SK-N-SH treated with all-trans-retinoic acid at 6 μM for 48 hours (cell line): ENCODE measurements around the gene TMC8.

ENCODE experiments used
- ATAC-seq: fragments of 200-7000 bp; cut with Tn5 transposase; 3 replicates; pipeline ENCODE4 v1.9.1; 2020; ENCODE audit warnings: mild to moderate bottlenecking, moderate library complexity
- ARNTL ChIP-seq: fragments of 450-650 bp; formaldehyde crosslinking; IDR thresholded peaks from 2 replicates; pipeline ENCODE4 v1.5.0; 2020; ENCODE audit warnings: low read depth, mild to moderate bottlenecking, moderate library complexity, borderline replicate concordance
- BACH2 ChIP-seq: fragments of 250-450 bp; sonication (Bioruptor Pico); IDR thresholded peaks from 2 replicates; pipeline ENCODE4 v1.9.0; 2021; ENCODE audit warnings: mild to moderate bottlenecking, borderline replicate concordance
- CREB5 ChIP-seq: fragments of 250-450 bp; sonication (Bioruptor Pico); IDR thresholded peaks from 2 replicates; pipeline ENCODE4 v1.5.1; 2020; ENCODE audit warnings: low read depth, mild to moderate bottlenecking, moderate library complexity
- CSDC2 ChIP-seq: fragments of 250-450 bp; sonication (Bioruptor Pico); IDR thresholded peaks from 2 replicates; pipeline ENCODE4 v1.5.0; 2020; ENCODE audit warnings: mild to moderate bottlenecking, moderate library complexity
- GLIS3 ChIP-seq: fragments of 250-450 bp; sonication (Bioruptor Pico); IDR thresholded peaks from 2 replicates; pipeline ENCODE4 v1.5.0; 2020; ENCODE audit warnings: mild to moderate bottlenecking, moderate library complexity
- OSR1 ChIP-seq: fragments of 250-450 bp; sonication (Bioruptor Pico); IDR thresholded peaks from 2 replicates; pipeline ENCODE4 v1.8.0; 2022; ENCODE audit warnings: moderate library complexity, mild to moderate bottlenecking, inconsistent platforms
- PATZ1 ChIP-seq: fragments of 250-450 bp; sonication (Bioruptor Pico); IDR thresholded peaks from 2 replicates; pipeline ENCODE4 v1.8.0; 2020; ENCODE audit warnings: mild to moderate bottlenecking, moderate library complexity, borderline replicate concordance
- POU6F1 ChIP-seq: fragments of 250-450 bp; sonication (Bioruptor Pico); IDR thresholded peaks from 2 replicates; pipeline ENCODE4 v1.8.0; 2021; ENCODE audit warnings: low read depth, mild to moderate bottlenecking, moderate library complexity, borderline replicate concordance
- PPARA ChIP-seq: fragments of 250-450 bp; sonication (Bioruptor Pico); IDR thresholded peaks from 2 replicates; pipeline ENCODE4 v1.5.0; 2020; ENCODE audit warnings: mild to moderate bottlenecking, borderline replicate concordance
- RARB ChIP-seq: fragments of 250-450 bp; sonication (Bioruptor Pico); IDR thresholded peaks from 2 replicates; pipeline ENCODE4 v1.8.0; 2021; ENCODE audit warnings: mild to moderate bottlenecking, moderate library complexity
- SNAI2 ChIP-seq: fragments of 250-450 bp; sonication (Bioruptor Pico); IDR thresholded peaks from 2 replicates; pipeline ENCODE4 v1.5.0; 2020; ENCODE audit warnings: mild to moderate bottlenecking, moderate library complexity
- TCF4 ChIP-seq: fragments of 250-450 bp; sonication (Bioruptor Pico); IDR thresholded peaks from 2 replicates; pipeline ENCODE4 v1.8.0; 2021; ENCODE audit warnings: mild to moderate bottlenecking, moderate library complexity, borderline replicate concordance
- TOX ChIP-seq: fragments of 250-450 bp; sonication (Bioruptor Pico); IDR thresholded peaks from 2 replicates; pipeline ENCODE4 v1.8.0; 2021; ENCODE audit warnings: mild to moderate bottlenecking, moderate library complexity, borderline replicate concordance
- ZC3H10 ChIP-seq: fragments of 250-450 bp; sonication (Bioruptor Pico); IDR thresholded peaks from 2 replicates; pipeline ENCODE4 v1.5.1; 2021; ENCODE audit warnings: mild to moderate bottlenecking, moderate library complexity
- ZFP3 ChIP-seq: fragments of 250-450 bp; sonication (Bioruptor Pico); IDR thresholded peaks from 2 replicates; pipeline ENCODE4 v1.5.0; 2020; ENCODE audit warnings: mild to moderate bottlenecking, moderate library complexity
- ZFP30 ChIP-seq: fragments of 450-650 bp; formaldehyde crosslinking; IDR thresholded peaks from 2 replicates; pipeline ENCODE4 v1.5.0; 2022; ENCODE audit warnings: mild to moderate bottlenecking, moderate library complexity
- ZNF565 ChIP-seq: fragments of 450-650 bp; formaldehyde crosslinking; conservative IDR thresholded peaks from 2 replicates; pipeline ENCODE4 v1.5.0; 2020; ENCODE audit warnings: low read depth, mild to moderate bottlenecking, moderate library complexity
- ZNF70 ChIP-seq: fragments of 450-650 bp; formaldehyde crosslinking; IDR thresholded peaks from 2 replicates; pipeline ENCODE4 v1.5.0; 2020; ENCODE audit warnings: mild to moderate bottlenecking, moderate library complexity
- TF ChIP-seq, protein P1 (sequence below): fragments of 250-450 bp; sonication (Bioruptor Pico); IDR thresholded peaks from 2 replicates; pipeline ENCODE4 v1.5.0; 2020; ENCODE audit warnings: mild to moderate bottlenecking, moderate library complexity
- TF ChIP-seq, protein P2 (sequence below): fragments of 250-450 bp; sonication (Bioruptor Pico); IDR thresholded peaks from 2 replicates; pipeline ENCODE4 v1.5.1; 2021; ENCODE audit warnings: mild to moderate bottlenecking, moderate library complexity

The TMC8 gene

DNA sequence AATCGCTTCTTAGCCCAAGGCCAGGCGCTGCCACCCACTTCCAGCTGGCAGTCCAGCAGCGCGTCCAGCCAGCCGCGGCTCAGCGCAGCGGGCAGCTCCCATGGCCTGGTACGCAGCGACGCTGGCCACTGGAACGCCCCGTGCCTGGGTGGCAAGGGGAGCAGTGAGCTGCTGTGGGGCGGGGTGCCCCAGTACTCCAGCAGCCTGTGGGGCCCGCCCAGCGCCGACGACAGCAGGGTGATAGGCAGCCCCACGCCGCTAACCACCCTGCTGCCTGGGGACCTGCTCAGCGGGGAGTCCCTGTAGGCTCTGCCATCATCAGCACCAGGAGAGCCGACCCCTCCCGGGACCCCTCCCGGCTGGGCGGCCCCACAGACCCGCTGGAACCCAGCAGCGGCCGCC lies 26.0 kb upstream of the TMC8 start:
- ATAC-seq = no peak
- TF ChIP-seq BACH2 (CRISPR knock-in tag) (no peak), ZFP30 (CRISPR knock-in tag) (no peak), PATZ1 (CRISPR knock-in tag) (no peak), CREB5 (CRISPR knock-in tag) (no peak), ARNTL (CRISPR knock-in tag) (no peak), RARB (no peak), CSDC2 (CRISPR knock-in tag) (no peak), TCF4 (CRISPR knock-in tag) (no peak), TOX (CRISPR knock-in tag) (no peak), POU6F1 (CRISPR knock-in tag) (no peak), ZFP3 (CRISPR knock-in tag) (no peak), PPARA (CRISPR knock-in tag) (no peak), ZNF70 (CRISPR knock-in tag) (no peak)
- TF ChIP-seq, protein P1, sequence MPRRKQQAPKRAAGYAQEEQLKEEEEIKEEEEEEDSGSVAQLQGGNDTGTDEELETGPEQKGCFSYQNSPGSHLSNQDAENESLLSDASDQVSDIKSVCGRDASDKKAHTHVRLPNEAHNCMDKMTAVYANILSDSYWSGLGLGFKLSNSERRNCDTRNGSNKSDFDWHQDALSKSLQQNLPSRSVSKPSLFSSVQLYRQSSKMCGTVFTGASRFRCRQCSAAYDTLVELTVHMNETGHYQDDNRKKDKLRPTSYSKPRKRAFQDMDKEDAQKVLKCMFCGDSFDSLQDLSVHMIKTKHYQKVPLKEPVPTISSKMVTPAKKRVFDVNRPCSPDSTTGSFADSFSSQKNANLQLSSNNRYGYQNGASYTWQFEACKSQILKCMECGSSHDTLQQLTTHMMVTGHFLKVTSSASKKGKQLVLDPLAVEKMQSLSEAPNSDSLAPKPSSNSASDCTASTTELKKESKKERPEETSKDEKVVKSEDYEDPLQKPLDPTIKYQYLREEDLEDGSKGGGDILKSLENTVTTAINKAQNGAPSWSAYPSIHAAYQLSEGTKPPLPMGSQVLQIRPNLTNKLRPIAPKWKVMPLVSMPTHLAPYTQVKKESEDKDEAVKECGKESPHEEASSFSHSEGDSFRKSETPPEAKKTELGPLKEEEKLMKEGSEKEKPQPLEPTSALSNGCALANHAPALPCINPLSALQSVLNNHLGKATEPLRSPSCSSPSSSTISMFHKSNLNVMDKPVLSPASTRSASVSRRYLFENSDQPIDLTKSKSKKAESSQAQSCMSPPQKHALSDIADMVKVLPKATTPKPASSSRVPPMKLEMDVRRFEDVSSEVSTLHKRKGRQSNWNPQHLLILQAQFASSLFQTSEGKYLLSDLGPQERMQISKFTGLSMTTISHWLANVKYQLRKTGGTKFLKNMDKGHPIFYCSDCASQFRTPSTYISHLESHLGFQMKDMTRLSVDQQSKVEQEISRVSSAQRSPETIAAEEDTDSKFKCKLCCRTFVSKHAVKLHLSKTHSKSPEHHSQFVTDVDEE (CRISPR knock-in tag) = no peak

DNA sequence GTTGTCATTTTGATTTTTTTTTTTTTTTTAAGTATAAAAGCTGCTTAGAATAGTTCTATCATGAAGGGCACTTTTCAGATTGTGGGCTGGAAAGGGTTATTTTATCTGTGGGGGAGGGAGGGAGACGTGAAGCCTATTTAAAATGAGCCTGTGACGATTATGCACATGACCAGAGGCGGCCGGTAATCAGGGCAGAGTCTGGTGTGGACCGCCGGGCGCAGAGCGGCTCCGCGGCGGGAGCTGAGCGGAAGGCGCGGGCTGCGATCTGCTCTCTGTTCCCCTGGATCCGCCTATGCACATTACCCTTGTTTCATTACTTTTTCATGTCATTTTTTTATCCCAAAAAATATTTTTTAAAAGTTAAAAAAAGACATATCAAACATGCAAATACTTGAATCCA lies 25.5 kb upstream of the TMC8 start:
- TF ChIP-seq BACH2 (CRISPR knock-in tag) = no peak
- TF ChIP-seq, protein P2, sequence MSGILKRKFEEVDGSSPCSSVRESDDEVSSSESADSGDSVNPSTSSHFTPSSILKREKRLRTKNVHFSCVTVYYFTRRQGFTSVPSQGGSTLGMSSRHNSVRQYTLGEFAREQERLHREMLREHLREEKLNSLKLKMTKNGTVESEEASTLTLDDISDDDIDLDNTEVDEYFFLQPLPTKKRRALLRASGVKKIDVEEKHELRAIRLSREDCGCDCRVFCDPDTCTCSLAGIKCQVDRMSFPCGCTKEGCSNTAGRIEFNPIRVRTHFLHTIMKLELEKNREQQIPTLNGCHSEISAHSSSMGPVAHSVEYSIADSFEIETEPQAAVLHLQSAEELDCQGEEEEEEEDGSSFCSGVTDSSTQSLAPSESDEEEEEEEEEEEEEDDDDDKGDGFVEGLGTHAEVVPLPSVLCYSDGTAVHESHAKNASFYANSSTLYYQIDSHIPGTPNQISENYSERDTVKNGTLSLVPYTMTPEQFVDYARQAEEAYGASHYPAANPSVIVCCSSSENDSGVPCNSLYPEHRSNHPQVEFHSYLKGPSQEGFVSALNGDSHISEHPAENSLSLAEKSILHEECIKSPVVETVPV (CRISPR knock-in tag) = no peak
- TF ChIP-seq ZC3H10 (CRISPR knock-in tag) = no peak
- no peak for TF ChIP-seq ZFP3 (CRISPR knock-in tag)
- no peak for TF ChIP-seq OSR1 (CRISPR knock-in tag)
- ATAC-seq = no peak

DNA sequence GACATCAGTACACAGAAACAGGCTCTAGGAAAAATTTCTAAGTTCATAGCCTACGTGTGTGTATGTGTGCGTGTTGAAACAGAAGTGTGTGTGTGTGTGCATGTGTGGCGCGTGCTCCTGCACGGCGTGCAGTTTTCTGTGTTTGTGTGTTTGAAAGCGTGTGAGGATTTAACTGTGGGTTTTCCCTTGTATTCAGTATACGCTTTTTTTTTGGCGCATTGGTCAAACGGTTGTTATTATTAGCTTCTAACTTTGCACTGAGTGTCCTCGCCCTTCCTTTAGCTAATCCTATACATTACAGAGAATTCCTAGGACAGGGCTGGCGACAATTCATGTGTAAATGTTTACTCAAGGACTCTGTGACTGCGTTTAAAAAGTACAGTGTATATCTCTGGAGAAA lies 25.0 kb upstream of the TMC8 start:
- no peak for ATAC-seq
- TF ChIP-seq, protein P1 (CRISPR knock-in tag) = no peak
- TF ChIP-seq POU6F1 (CRISPR knock-in tag) = no peak
- no peak for TF ChIP-seq TCF4 (CRISPR knock-in tag)
- no peak for TF ChIP-seq TOX (CRISPR knock-in tag)
- no peak for TF ChIP-seq ARNTL (CRISPR knock-in tag)
- TF ChIP-seq RARB = no peak
- no peak for TF ChIP-seq SNAI2 (CRISPR knock-in tag)
- TF ChIP-seq ZC3H10 (CRISPR knock-in tag) = no peak
- TF ChIP-seq ZFP3 (CRISPR knock-in tag) = no peak
- no peak for TF ChIP-seq OSR1 (CRISPR knock-in tag)
- TF ChIP-seq ZFP30 (CRISPR knock-in tag) = no peak
- no peak for TF ChIP-seq ZNF565
- TF ChIP-seq PATZ1 (CRISPR knock-in tag) = no peak
- no peak for TF ChIP-seq ZNF70 (CRISPR knock-in tag)
- TF ChIP-seq GLIS3 = no peak
- TF ChIP-seq PPARA (CRISPR knock-in tag) = no peak
